Mesenteric fat pad (tissue), 1 donor: ENCODE results near the gene FOXN3. TPM values are rescaled to one million over a fixed set of nuclear protein-coding genes. Genes with fewer than 3 reads are reported as not detected.

Experiments used
- DNase-seq: peaks from one replicate; pipeline ENCODE4 v3.0.0-alpha.2; 2020; ENCODE audit warnings: low spot score
- total RNA-seq: library from RNA; stranded (reverse); fragmentation: NEBNext Ultra II Directional; extraction: Animal tissue kit (Norgen Biotek cat#: 25700); gene quantifications from one replicate; pipeline ENCODE4 v1.2.1, GENCODE V29; 2021
- donor health status: DM: yes; HTN: yes; CAD: no.

Gene FOXN3
- total RNA-seq, 1 donor from 2014 or later = 136 TPM

DNA sequence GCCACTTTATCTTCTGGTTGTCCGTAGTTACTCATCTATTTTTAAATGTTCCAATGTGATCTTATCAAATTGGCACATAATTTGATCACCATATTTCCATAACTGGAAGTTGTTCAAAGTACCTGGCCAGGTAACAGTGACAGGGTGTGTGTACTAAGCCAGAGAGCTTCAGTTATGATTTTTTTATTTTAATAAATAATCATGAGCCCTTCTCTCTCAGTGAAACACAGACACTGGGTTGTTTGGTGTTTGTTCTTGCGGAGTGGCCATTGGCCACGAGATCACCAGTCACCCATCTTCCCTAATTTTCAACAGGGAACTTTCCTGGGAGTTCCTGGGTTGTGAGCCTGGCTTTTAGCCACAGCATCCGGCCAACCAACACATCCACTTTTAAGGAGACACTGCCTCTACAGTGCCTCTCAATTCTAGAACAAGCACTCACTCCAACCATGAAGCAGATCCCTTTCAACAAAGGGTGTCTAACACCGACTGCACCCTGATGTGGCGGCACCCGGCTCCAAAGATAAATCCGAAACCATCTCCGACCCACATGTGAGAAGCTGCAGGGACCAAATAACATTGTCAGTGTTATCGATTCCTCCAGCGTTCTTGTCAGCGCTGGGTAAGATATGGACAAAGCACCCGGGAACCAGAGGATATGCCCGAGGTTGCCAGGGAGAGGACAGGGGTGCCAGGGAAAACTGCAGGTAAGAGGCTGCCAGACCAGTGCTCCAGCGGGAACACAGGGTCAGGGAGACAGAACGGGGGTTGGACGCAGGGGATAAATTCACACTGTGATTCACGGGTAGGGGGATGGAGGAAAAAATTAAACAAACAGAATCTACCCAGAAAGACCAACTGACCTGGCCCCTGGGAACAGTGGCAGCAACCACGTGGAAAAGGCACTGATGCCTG lies 49.9 kb downstream of the FOXN3 start:
- DNase-seq = no peak

DNA sequence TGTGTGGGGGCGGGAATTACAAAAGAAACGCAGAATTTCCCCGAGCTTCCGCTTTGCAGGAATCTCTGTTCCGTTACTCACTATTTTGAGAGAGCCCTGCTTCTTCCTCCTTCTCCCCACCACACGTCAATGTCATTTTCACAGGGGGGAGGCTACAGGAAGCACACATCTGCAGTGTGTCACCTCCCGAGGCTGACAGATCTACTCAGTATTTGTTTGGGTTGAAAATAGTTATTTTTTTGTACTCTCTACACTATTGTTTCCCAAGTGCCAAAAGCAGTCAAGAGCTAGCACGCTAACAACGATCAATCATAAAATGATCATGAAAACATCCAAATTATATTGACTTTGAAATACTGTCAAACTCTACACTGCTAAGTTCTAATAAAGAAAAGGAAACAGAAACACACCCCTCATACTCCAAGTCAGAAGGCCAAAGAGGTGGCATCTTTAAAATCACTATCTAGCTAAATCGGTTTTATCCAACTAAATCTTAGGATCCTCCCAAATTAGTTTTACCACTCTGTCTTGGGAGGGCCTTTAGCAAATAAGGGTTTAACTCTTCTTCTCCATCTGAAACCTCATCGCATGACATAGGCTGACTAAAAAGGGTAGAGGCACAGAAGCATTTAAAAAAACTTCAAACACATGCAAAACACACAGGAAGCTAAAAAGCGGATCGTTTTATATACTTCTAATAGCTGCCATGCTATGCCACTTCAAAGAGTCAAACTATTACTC lies 51.8 kb downstream of the FOXN3 start:
- no peak for DNase-seq

DNA sequence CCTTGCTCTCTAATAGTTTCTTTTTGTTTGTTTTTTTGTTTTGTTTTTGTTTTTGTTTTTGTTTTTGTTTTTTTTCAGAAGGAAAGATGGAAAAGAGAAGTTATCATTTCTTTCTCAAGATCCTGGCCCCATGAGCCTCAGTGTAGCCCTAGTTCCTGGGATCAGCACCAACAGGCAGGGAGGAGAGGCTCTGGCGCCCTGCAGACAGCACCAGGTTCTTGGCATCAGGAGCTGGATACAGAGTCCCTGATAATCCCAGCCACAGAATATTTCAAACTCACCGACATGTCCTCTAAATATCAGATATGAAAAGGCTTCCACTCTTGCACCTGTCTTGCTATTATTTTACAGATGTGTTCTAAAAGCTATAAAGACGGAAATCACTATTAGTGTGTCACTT lies 52.7 kb downstream of the FOXN3 start:
- DNase-seq = no peak

DNA sequence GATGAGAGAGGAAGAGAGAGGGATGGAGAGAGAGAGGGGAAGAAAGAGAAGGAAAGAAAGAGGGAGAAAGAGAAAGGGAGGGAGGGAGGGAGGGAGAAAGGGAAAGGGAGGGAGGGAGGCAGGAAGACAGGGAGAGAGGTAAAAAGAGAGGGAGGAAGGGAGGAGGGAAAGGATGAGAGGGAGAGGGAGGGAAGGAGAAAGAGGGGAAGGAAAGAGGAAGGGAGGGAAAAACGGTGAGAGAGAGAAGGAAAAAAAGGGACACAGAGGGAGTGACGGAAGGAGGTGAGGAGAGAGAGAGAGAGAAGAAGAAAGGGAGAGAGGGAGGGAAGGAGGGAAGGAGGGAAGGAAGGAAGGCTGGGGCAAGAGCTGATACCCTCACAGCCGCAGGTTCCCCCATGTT lies 56.8 kb downstream of the FOXN3 start:
- DNase-seq = no peak

DNA sequence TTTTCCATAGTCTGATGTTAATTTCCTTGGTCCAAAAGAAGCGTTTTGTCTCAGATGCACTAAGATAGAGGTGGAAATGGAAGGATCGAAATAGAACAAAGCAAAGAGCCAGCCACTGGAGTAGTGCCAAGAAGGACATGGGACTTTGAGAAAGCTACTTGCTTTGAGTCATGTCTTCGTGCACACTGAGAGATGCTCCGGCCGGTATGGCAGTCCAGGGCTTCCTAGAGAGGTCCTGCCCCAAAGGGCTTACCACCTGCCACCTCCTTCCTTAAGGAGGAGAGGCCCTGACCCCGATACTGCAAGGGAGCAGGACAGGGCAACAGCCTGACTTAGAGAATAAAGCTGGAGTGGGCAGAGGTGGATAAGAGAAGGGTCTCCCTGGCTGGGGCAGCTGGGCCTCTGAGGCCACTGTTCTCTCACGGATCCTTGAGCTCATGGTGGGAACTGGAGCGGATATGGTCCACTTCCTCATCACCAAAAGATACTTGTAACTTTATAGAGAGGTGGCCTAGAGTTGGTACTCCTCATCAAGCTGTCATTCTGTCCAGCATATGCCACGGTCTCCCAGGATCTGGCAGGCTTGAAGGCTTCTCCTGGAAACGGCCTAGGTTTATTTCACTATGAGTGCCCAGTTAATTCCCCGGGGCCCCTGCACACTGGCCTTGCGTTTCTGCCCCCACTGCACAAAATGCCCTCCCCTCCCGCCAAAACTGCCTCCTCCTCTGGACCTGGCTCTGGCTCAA lies 57.4 kb downstream of the FOXN3 start:
- DNase-seq = no peak

DNA sequence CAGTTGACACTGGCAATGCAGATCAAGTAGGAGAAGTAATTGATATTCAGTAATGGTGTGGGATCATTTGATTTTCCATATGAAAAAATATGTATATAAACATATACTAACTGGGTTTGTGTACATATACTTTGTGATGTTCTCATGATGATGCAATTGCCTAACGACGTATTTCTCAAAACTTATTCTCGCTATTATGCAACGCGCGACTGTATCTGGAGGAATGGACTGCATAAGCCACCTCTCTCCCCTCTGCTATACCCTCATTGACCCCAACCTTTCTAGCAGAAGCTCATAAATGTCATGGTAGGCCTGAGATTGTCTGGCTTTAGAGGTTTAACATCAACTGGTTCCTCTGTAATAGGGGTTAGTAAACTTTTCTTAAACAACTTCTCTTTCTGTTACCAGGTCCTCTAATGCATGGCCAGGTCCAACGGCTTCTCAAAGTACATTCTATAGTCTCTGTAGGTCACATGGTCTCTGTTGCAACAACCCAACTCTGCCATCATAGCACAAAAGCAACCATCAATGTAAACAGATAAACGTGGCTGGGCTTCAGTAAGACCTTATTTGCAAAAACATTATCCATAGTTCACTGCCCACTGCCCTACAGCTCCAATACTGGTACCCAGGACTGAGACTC lies 59.3 kb downstream of the FOXN3 start:
- DNase-seq = no peak

DNA sequence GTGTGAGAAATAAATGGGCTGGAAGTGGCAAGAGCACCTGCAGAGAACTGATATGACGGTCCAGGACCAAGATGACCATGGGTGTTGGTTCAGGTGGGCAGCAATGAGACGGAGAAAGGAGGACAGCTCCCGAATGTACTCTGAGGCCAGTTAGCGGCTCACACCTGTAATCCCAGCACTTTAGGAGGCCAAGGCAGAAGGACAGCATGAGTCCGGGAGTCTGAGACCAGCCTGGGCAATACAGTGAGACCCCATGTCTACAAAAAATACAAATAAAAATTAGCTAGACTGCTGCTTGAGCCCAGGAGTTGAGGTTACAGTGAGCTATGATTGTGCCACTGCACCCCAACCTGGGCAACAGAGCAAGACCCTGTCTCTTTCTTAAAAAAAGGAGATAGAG lies 60.1 kb downstream of the FOXN3 start:
- DNase-seq = no peak

DNA sequence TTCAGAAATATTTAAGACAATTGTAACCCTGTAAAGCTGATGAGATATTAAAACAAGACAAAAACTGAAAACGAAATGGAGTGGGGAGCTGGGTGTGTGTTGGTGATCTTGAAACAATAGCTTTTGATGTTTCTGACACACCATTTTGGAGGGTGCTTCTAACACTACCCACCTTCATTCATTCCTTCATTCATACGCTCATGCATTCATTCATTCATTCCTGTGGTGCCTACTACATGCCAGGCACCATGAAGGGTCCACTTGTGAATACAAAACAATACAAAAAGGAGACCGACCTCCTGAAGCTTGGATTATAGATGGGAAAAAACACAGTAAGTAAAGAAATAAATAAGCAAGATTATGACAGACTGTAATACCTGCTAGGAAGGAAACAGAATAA lies 60.5 kb downstream of the FOXN3 start:
- DNase-seq = no peak

DNA sequence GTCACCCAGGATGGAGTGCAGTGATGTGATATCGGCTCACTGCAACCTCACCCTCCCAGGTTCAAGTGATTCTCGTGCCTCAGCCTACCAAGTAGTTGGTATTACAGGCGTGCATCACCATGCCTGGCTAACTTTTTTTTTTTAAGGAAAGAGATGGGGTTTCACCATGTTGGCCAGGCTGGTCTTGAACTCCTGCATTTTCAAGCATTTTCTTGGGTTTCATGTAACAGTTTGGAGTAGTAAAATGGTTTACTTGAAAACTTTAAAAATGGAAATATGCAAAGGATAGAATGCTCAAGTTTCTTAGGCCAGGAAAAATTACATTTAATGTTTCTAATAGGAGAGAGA lies 63.3 kb downstream of the FOXN3 start:
- DNase-seq = no peak

DNA sequence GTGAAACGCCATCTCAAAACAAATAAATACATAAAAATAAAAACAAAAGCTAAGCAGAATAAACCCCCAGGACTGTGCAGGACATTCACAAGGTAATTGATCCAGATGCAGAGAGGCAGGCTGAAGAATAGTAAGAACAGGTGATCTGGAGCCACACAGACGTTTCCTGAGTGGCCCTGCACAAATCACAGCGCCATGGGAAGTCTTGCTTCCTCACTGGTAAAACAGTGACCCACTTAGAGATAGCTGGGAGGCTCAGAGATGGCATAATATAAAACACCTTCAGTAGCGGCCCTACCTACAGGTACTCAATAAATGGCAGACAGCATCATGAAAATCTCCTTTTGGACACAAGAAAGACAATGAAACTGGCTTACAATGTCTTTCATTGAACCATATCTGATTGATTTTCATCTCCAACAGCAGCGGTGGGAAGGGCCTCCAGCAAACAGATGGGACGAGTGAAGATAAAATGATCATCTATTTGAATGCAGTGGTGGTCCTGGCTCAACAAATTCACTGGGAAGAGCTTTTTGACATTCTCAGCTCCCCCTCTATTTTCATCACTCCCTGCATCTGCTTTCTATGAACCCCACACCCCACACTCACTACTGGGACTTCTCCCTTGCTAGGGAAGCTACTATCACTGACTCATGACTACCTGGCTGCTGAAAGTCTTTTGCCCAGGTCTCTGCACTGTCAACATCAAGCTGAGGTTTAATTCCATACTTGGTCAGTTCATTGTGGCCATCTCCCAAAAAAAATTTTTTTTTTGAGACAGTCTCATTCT lies 63.9 kb downstream of the FOXN3 start:
- DNase-seq = no peak

DNA sequence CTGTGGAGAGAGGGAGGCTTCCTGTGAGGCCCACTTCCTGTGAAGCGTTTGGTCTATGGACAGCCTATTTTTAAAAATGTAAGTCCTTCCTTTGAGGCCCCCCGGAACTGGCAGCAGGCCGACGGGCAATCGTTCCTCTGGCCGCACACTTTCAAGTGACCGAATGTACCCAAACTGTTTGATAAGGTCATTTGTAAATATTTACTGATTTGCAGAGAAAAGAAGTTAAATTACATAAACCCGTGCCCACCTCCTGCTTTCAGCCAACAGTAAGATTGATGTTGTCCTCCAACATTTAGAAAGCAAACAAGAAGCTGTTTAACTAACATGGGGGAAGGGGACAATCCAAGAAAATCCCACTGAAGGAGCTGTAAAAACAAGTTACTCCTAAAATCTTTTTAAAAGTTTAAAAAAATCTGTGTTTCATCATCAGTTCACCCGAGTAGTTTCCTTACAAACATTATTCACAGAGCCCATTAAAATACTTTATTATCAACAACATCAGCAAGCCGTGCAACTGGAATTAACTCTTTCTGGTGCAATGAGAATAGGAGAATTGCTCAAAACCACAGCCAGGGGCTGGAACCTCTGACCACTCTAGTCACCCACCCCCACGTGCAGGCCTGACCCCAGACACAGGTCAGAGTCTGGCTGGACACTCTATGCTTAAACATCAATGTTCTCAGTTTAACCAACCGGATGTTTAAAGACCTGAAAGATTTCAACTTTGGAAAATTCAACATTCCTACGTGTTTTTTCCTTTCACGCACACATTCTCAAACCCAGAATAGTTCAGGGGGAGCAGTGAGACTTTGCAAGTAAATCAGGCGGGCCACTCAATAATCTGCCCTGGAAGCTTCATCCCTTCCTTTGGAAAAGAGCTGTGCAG lies 65.3 kb downstream of the FOXN3 start:
- DNase-seq = no peak

DNA sequence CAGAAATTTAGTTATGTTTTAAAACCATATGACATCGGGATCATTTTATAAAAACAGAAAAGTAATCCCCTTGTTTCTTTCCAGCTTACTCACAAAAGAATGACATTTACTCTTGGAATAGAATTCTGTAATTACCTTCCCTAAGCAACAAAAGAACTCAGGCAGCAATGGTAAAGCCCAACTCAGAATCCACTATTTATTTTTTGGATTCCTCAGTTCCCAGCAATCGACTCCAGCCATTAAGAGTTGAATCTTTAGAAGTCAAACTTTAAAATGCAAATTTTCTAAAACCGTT lies 65.9 kb downstream of the FOXN3 start:
- no peak for DNase-seq

DNA sequence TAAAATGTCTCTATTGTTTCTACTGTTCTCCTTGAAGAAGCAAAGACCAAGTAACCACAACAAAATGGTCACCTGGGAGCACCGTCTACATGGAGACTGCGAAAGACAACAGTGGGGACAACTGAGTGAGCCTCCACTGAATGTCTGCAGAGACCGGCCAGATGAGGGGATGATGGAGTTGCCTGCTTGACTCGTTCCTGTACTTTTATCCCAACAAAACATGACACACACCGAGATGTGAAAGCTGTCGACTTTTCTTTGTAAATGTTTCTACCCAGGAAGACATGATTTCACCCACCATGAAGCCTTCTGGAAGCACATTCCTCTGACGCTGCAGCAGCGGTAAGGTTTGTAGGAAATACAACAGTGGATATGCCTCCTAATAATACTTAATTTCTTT lies 66.9 kb downstream of the FOXN3 start:
- no peak for DNase-seq

DNA sequence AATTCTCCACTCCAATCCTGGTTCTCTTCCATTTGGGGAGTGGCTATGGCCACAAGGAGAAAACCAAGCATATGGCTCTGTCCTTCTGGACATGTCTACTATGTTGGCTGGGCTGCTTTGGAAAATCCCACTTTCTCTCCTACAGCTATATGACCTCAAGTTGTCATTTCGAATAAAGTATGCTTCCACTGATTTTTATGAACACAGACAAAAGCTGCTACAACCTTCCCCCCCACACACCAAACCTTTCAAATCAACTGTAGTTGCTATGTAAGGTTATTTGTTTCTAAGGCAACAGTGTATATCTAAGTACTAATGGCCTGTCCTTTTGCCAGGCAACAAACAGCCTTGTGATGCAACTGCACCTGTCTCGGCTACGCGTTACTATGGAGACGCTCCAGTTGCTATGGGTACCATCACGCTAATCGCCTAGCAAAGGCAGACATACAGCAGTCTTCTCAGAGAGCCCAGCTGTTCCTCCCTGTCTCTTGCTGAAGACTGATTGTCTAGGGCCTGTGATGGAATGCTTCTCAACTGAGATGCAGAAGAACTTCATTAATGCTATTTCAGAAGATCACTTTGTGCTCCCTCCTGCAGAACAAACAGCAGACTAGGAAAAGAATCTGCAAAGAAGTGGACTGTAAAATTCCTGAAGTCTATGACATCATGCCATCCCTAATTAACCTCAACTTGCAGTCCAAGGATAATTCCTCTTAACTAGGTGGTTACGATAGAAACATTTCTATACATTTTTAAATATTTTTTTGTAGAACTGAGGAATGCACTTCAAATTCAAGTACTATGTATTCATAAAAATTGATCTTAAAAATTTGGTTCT lies 67.6 kb downstream of the FOXN3 start:
- DNase-seq = no peak

DNA sequence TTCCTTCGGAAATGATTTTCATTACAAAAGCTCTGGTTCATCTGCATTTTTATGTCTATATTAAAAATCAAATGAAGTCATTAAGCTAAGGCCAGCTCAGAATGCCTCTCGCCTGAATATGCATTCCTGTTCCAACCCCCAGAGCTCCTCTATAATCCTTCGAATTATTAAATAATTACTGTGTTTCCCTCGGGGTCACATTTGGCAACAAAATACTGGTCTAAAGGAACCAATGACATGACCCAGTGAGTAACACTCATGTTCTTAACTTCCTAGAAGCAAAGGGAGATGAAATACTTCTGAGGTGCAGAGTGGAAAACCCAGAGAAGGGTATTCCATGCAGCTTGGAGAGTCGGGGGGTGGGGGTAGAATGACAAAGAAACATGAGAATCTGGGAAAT lies 68.3 kb downstream of the FOXN3 start:
- DNase-seq = no peak

DNA sequence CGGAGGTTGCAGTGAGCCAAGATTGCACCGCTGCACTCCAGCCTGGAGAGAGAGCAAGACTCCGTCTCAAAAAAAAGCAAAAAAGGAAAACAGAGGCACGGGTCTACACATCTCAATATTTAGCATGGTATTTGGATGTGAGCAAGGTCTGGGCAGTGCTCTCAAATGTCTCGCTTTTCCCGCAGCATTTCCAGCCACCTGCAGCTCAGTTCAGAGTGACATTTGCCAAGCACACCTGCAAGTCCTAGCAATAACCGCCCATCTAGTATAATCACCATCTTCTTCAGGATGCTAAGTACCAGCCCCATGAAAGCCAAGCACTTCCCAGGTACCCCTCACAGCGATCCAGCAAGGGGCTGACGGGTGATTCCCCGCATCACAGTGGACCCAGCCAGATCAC lies 69.1 kb downstream of the FOXN3 start:
- DNase-seq = no peak

DNA sequence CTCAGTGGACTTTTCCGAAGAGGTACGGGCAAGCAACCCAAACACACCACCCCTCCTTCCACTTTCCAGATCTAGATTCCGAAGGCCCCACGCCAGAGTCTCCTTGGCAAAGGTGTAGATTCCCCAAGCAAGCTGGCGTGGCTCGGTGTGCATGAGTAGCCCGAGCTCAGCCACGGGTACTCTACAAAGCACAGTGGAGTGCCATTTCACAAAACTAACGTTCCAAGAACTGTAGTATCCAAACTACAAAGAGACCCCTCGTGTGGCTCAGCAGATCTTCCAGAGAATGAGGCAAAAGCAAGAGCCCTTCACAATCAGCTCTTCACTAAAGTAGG lies 72.1 kb downstream of the FOXN3 start:
- no peak for DNase-seq

DNA sequence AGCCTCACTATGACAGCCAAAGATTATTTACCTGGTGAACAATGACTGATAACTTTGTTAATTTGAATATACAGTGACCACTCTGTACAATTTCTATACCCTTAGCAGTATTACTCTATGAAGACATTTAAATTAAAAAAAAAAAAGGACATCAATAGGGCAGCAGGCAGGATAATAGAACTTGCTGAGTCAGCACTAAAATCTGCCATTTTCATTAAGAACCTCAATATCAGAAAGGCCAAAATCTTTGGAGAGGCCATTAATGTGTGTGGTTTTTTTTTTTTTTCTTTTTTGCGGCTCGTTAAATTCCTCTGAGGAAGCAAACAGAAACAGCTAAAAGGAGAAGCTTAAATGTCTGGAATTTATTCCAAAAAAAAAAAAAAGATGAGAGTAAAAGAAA lies 73.7 kb downstream of the FOXN3 start:
- no peak for DNase-seq

DNA sequence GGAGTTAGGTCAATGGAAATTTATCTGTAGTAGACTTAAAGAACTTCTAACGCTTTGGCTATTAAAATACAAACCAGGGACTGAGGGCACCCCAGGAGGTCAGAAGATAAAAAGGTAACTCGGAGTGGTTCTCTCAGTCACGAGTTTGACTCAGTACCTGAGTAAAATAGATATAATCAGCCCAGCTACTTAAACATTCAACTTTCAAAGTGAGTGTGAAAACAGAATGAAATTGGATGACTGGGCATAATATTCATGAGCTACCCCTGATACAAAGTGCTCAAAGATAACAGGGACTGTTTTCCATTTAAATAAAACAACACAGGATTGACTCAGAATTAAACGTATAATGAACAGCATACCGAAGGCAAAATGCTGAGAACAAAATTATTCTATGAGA lies 75.0 kb downstream of the FOXN3 start:
- DNase-seq = no peak
